Endothelial cell of umbilical vein (primary cell): ENCODE data around the gene ETFDH.

ENCODE experiments used
- CTCF ChIP-seq, 2 donors: IDR thresholded peaks; 1 replicate in 1 of 2; 2 replicates in 1 of 2; pipeline ENCODE4 v1.5.1; 2011; ENCODE audit warnings: low read length in 2 of 2, mild to moderate bottlenecking in 2 of 2, moderate library complexity in 2 of 2, control low read depth in 1 of 2, inconsistent platforms in 1 of 2, low read depth in 1 of 2; ENCODE audit not compliant: insufficient read depth in 1 of 2; ENCODE audit errors: extremely low read depth in 1 of 2
- EZH2 ChIP-seq: IDR thresholded peaks from 2 replicates; pipeline ENCODE4 v1.6.1; 2012; ENCODE audit warnings: borderline replicate concordance, low read depth, mild to moderate bottlenecking, moderate library complexity, low read length, inconsistent platforms; ENCODE audit not compliant: severe bottlenecking
- POLR2A ChIP-seq: IDR thresholded peaks from 2 replicates; pipeline ENCODE4 v1.6.1; 2012; ENCODE audit warnings: low read depth, mild to moderate bottlenecking, control low read depth, low read length

- no peak for TF ChIP-seq EZH2
- no peak for TF ChIP-seq POLR2A
- TF ChIP-seq CTCF (IDR thresholded peaks at IDR 0.05; ENCODE audit: extremely low read depth in 1 of 2, insufficient read depth in 1 of 2, low read depth in 1 of 2, low read length in 2 of 2): no peak
Measured at GRCh38 chr4:158756588-158756987, 84.5 kb downstream of the ETFDH start.
